ENCODE results near the gene GDF10.
A peak's percentile ranks its signal among the peaks of the same experiment; 100 is the strongest.

GDF10 gene

DNA sequence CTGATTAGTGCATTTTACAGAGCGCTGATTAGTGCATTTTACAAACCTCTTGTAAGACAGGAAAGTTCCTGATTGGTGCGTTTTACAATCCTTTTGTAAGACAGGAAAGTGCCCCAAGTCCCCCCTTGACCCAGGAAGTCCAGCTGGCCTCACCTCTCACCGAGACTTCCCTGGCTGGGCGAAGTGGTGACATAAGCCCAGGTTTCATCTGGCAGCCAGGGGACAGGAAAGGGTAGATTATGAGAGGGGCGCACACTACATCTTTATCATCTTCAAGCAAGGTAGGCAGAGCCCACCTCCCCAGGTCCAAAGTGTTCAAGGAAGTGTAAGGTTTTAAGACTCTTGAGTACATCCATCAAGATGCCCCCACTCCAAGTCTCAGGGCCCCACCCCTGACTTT is 5.5 kb upstream of the GDF10 start:
- no peak for DNase-seq (ENCODE audit: low spot score)

GRCh38 chr10:47295411-47295810 is 4.6 kb upstream of the GDF10 start:
- DNase-seq (ENCODE audit: low spot score), result no peak

DNA sequence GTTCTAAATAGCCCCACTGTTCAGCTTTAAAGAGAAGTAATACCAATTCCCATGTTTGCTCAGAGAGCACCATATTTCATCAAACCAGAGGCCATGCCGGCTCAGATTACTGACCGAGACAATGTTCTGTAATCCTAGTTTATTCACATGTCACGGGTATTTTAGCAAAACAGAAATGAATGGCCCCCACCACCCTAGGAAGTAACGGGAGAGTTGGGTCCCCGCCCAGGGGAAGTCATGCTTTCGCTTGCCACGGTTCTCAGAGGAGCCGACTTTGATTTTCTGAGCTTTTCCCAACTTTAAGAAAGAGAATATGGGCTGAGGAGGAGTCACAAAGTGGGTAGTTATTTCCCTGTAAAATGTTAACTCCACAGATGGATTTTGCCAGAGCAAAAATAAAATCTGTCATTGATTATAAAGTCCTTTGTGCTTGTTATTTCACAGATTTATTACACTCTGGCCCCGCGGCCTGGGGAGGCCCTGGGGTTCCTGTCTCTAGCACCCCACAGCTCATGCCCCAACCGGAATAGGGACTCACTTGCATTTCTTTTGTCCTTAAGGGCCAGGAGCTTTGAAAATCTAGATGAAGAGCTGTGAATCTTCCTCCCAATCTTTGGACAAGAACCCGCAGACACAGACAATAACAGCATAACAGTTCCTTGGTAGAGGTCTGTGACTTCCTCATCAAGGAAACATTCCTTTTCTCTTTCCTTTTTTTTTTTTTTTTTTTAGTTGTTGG is 3.7 kb upstream of the GDF10 start:
- DNase-seq (ENCODE audit: low spot score), result no peak

DNA sequence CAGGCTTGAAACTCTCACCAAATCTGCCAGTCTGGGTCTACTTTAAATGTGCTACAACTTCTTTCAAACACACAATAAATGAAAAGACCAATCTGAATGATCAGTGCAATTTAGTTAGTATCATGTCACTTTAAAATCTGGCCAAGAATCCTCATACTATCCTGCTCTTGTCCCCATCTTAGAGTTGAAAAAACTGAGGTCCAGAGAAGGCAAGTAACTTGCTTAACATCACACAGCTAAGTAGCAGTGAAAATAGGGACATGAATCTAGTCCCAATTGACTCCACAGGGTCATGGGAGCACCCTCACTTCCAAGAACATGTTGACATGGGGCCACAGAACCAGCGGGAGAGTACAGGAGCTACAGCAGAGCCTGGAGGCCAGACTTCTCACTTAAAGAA is 3.1 kb upstream of the GDF10 start:
- no peak for DNase-seq (ENCODE audit: low spot score)

DNA sequence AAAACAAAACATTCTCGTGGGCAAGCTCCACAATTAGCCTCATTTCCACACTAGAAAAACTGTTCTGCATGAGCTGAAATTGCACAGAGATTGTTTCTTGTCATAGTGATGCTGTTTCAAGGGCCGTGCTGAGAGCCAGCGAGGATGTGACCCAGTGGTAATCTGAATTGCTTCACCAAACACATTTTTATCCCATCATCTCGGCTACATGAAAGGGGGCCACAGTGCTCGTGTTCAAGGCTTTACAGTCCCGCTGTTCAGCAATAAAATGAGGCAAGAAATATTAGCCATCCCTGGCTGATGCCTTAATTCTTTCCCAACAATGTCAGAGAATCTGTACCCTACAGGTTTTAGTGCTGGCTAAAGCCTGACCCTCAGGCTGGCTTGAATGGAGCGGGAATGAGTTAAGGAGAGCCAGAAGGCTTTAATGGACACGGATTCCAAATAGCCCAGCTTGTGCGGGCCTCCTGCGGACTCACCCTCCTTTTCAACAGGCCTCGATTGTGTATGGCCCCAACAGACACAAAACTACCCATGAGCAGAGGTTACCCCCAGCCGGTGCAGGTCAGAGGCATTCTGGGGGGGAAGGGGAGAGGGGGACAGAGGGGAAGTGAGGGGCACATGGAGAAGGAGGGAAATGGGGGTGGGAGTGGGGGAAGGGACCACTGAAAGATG is 2.0 kb upstream of the GDF10 start:
- DNase-seq (ENCODE audit: low spot score), result no peak

- no peak for DNase-seq (ENCODE audit: low spot score)
These were observed 1.3 kb upstream of the GDF10 start for GRCh38 chr10:47298715-47299114.

DNA sequence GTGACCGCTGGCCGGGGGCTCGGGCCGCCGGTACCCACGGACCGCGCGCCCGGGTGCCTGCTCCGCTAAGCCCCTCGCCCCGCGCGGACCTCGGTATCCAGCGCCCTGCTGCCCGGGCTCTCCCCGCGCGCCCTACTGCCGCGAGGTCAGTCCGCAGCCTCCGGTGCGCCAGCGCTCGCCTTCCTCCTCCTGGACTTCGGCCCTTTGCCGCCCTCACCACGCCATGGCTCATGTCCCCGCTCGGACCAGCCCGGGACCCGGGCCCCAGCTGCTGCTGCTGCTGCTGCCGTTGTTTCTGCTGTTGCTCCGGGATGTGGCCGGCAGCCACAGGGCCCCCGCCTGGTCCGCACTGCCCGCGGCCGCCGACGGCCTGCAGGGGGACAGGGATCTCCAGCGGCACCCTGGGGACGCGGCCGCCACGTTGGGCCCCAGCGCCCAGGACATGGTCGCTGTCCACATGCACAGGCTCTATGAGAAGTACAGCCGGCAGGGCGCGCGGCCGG is 483 bp downstream of the GDF10 start:
- no peak for DNase-seq (ENCODE audit: low spot score)

- no peak for DNase-seq (ENCODE audit: low spot score)
These were observed 1.8 kb downstream of the GDF10 start for GRCh38 chr10:47301833-47302232.

DNA sequence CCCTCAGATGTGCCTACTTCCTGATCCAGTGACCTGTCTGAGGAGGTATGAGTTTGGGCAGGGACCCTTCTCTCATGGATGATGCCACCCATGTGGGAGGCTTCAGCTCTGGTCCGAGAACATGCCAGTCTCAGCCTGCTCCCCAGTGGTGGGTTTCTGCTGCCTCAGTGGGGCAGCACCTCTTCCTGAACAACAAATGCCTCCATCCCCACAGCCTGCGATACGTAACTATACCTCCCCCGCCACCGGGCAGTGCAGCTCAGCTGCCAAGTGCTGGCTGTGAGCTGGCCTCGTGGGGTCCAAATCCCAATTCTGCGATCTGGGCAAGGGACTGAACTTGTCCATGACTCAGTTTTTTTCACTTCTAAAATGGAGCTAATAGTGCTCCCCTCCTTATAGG is 3.1 kb downstream of the GDF10 start:
- DNase-seq (ENCODE audit: low spot score), result no peak

DNA sequence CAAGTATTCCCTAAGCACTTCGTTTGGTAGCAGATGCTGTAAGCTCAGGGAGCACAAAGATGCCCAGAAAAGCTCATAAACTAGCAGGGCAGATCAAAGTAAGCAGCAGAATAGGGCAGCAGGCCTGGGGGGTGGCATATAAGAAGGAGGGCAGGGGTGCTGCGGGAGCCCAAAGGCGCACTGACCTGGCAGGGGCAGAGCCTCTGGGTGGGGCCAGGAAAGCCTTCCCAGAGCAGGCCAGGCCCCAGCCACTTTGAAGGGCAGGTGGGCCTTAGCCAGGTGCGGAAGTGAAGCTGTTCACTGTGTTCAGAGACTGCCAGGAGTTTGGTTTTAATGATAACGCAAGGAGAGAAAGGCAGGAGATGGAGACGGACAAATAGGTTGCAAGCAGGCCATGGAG is 3.9 kb downstream of the GDF10 start:
- no peak for DNase-seq (ENCODE audit: low spot score)

DNA sequence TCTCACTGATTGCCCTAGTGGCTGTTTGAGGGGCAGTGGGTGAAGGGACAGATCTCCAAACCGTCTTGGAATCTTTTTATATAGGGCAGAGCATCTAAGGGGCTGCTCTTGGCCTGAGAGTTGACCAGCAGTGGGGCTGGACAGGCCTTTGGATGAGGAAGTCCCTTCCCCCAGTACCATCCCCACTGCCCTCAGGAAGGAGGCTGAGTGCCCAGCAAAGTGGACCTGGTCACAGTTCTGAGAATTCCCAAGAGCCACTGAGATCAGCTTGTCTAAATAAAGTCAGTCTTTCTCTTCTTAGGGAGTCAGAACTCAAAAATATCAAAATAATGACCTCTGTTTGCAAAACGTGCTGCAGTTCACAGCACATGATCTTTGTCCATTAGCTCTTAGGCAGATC is 5.6 kb downstream of the GDF10 start:
- no peak for DNase-seq (ENCODE audit: low spot score)

DNA sequence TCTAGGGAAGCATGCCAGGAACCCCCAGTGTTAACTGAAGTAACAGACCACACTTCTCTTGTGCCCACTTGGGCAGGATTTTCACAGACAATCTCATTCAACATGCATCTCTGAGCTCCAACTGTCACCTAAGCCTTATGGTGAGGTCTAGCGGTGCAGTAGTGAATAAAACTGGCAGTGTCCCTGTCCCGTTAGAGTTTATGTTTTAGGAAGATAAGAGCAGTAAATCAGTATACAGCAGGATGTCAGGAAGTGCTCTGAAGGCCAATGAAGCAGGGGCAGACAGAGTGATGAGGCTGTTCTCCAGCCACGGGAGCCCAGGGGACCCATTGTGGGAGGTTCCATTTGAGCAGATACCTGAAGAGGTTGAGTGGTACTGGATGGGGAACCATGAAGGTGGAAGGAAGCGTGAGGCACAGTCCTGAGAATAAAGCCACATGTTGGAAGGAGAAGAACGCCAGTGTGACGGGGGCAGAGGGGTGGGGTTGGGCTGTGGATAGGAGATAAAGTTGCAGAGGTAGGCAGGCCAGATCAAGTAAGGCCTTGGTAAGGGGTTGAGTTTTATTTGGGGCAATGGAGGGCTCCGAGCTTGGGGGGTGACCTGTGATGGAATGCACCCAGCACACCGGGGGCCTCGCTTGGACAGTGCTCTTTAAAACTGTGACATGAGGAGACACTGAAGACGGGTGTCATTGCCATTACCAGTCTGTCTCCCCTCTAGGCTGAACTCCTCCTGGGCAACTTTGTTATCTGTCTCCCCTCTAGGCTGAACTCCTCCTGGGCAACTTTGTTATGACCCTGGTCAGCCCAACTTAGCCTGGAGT is 6.6 kb downstream of the GDF10 start:
- DNase-seq (ENCODE audit: low spot score), result no peak

GRCh38 chr10:47307381-47307780 is 7.4 kb downstream of the GDF10 start:
- DNase-seq (ENCODE audit: low spot score), result no peak

DNA sequence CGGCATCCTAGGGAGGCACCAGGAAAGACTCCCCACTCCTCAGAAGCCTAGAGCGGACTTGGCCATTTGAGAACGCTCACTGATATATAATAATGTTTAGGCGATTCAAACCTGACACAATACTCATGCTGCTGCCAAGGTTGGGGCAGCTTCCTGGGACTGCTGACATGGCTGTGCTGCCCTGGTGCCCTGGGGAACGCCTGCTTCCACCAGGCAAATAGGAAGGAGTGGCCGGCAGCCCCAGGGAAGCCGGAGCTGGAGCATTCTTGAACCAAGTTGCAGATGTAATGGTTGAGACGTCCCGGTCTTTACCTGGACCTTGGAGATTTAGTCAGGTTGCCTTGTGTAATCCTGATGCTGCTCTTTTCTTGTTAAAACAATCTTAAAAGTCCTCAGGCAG is 8.8 kb downstream of the GDF10 start:
- no peak for DNase-seq (ENCODE audit: low spot score)

DNA sequence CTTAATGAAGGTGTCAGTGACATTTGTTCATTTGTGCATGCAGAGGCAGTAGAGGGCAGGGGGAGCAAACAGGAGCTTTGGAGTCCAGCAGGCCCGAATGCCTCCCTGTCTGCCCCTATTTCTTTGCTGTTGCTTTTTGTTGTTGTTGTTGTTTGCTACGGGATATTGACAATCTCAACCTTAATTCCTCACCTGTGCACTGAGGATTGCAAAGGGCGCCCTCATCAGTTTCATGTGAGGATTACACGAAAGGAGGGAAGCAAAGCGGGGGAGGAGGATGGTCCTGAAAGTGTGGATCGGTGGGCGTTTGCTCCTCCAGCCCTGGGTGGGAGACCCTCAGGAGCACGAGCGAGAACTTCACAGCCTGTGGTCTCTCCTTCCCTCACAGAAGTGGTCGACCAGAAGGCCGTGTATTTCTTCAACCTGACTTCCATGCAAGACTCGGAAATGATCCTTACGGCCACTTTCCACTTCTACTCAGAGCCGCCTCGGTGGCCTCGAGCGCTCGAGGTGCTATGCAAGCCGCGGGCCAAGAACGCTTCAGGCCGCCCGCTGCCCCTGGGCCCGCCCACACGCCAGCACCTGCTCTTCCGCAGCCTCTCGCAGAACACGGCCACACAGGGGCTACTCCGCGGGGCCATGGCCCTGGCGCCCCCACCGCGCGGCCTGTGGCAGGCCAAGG is 9.6 kb downstream of the GDF10 start:
- DNase-seq (ENCODE audit: low spot score), result no peak

DNA sequence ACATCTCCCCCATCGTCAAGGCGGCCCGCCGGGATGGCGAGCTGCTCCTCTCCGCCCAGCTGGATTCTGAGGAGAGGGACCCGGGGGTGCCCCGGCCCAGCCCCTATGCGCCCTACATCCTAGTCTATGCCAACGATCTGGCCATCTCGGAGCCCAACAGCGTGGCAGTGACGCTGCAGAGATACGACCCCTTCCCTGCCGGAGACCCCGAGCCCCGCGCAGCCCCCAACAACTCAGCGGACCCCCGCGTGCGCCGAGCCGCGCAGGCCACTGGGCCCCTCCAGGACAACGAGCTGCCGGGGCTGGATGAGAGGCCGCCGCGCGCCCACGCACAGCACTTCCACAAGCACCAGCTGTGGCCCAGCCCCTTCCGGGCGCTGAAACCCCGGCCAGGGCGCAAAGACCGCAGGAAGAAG is 10.1 kb downstream of the GDF10 start:
- DNase-seq (ENCODE audit: low spot score), result no peak

DNA sequence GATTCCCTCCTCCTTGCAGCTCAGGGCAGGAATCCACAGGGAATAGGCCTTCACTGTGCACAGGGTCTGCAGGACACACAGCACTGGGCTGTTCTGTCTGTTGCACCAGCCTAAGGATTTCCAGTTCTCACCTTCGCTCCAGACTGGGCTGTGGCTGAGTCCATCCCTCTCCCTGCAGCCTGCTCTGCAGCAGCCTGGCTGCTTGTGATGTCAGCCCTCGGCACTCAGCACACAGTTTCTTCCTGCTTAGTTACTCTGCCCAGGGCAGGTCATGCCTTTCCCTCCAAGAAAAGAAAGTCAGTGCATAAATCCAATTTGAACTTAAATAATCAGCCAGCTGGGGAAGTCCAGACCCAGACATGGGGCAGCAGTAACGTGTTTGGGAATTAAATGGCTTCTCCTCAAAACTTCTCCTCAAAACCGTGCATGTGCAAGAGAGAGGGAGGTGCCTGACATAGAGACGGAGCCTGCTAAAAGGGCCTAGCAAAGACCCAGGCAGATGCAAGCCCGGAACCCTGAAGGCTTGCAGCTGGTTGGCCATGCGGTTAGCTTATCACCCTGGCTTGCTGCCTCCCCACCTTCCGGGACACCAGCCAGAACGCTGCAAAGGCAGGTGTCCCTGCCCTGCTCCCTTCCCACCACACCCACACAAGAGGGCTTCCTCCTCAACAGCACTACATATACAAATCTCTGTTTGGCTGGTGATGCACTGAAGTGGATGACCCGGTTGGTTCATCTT is 11.4 kb downstream of the GDF10 start:
- no peak for DNase-seq (ENCODE audit: low spot score)

DNA sequence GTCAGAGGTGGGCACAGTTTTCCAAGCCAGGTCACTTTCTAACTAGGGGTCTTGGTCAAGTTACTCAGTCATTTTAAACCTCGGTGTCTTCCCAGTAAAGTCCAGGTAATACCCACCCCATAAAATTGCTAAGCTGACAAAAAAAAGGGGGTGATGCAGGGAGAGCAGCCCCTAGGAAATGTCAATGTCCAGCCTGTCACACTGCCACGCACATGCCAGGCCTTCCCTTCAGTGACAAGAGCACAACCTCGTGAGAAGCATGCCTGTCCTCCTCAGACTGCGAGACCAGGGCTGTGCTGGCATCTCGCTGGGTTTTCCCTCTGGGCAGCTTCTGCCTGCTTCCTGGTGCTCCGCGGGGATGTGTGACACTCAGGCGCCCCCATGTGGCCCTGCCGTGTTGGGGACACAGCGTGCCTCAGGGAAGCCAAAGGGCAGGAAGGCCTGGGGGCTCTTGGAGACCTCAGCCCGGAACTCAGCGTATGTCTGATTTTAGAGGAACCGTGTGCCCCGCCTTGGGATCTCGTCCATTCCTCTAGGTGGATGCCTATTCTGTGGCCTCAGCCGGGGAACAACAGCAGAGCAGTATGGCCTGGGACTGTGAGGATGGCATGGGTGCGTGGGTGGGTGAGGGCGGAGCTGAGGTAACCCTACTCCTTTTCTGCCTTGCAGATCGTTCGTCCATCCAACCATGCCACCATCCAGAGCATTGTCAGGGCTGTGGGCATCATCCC is 12.1 kb downstream of the GDF10 start:
- peak; percentile 91 for DNase-seq (ENCODE audit: low spot score)

GRCh38 chr10:47312663-47312995 is 12.6 kb downstream of the GDF10 start:
- no peak for DNase-seq (ENCODE audit: low spot score)

- DNase-seq (ENCODE audit: low spot score), result no peak
These were observed 14.5 kb downstream of the GDF10 start for GRCh38 chr10:47314416-47314970.

DNA sequence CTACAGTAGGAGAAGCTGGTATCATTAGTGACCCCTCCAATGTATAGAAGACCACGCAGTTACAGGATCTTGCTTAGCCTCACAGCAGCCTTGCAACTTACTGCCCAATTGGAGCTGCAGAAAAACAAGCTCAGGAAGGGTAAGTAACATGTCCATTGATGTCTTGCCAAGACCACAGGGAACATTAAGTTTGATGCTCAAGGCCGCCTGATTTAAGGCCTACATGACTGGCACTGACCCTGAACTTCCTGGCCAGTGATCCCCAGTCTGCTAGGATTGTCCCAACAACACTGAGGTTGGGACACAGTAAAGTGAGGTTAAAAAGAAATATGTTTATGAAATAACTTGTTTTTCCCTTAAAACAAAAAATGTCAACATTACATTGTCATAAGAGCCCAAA is 15.4 kb downstream of the GDF10 start:
- no peak for DNase-seq (ENCODE audit: low spot score)
